AG09309 (cell line): ENCODE measurements around the gene RIMS3.
A peak's percentile ranks its signal among the peaks of the same experiment; 100 is the strongest.

Experiments used
- DNase-seq: peaks from one replicate; pipeline ENCODE4 v3.0.0-alpha.2; 2010; ENCODE audit warnings: low read depth
- H3K4me3 ChIP-seq: 2 replicates; pipeline ENCODE4 v1.5.1; 2011; ENCODE audit warnings: mild to moderate bottlenecking, low read depth, low read length, moderate library complexity; ENCODE audit not compliant: control insufficient read depth
- CTCF ChIP-seq: IDR thresholded peaks from 2 replicates; pipeline ENCODE4 v1.5.1; 2011; ENCODE audit warnings: mild to moderate bottlenecking, low read depth, low read length, inconsistent platforms; ENCODE audit not compliant: insufficient read depth, control insufficient read depth; ENCODE audit errors: missing control alignments

RIMS3 gene

DNA sequence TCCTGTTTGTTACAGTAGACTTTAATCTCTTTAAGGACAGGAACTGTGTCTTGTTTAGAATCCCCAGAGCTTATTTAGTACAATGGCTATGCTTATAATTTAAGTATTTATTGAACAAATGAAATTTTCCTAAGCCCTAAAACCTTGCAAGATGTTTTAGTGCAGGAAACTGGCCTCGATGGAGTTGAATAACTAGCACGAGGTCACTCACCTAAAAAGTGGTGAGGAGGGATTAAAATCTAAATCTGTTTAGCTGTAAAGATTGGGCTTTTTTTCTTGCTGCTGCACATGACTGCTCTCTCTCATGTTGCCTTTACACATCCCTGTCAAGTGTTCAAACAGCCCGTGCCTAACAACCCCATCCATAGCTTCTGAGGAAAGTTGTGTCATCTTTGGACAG lies 36.2 kb upstream of the RIMS3 start:
- no peak for TF ChIP-seq CTCF
- no peak overlapping the region for H3K4me3 ChIP-seq
- no peak for DNase-seq

- no peak for DNase-seq
- H3K4me3 ChIP-seq: no peak overlapping the region
- no peak for TF ChIP-seq CTCF
Measured at GRCh38 chr1:40699787-40700186, 34.3 kb upstream of the RIMS3 start.

DNA sequence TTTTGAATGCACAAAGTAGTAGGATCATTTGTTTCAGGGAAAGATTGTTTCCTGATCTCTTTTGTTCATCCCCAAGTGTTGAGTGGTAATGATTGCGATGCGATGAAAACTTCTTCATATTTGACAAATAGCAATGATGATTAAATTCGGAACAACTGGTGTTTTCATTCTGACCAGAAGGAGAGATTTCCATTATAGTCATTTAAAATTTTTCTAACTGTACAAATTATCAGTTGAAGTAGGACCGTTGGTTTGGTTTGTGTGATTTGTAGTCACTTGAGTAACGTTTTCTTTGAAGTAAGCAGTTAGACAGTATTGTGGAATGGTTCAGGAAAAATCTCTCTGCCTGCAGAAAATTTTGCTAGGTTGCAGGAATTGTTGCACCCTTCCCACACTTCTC lies 32.0 kb upstream of the RIMS3 start:
- no peak overlapping the region for H3K4me3 ChIP-seq
- TF ChIP-seq CTCF: no peak
- no peak for DNase-seq

DNA sequence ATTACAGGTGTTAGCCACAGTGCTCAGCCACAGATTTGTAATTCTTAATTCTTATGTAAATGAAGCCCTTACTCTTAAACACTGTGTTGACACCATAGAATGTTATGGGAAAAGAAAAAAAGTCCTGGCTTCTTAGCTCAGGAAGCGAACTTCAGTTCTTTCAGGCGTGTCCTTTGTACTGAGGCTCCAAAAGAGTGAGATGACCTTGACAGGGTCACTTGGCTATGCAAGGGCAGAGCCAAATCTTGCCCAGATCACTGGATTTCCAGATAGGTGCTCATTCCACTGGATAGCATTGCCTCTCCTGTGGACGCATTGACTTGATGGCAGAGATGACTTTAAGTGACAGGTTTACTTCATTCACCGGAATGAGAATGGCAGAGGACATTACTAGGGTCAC lies 30.8 kb upstream of the RIMS3 start:
- TF ChIP-seq CTCF: no peak
- H3K4me3 ChIP-seq: no peak overlapping the region
- DNase-seq: no peak

GRCh38 chr1:40694353-40694874 lies 28.9 kb upstream of the RIMS3 start:
- no peak overlapping the region for H3K4me3 ChIP-seq
- no peak for TF ChIP-seq CTCF
- DNase-seq: no peak

DNA sequence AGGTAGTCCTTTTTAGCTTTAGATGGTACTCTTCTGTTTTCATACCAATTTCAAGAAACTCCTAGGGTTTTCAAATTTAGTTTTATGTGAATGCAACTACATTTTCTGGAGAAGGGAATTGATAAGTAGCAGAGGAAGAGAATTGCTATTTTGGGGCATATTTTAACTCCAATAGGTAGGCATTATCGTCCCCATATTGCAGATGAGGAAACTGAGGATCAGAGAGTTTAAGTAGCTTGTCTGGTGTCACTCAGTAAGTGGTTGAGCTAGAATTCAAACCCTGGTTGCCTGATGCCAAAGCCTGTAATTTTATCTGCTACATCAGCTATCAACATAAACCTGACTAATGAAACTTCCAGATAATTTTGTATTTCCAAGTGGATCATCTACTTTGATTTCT lies 27.9 kb upstream of the RIMS3 start:
- no peak overlapping the region for H3K4me3 ChIP-seq
- no peak for TF ChIP-seq CTCF
- no peak for DNase-seq

- DNase-seq: no peak
- no peak for TF ChIP-seq CTCF
- peak overlapping the region; percentile 73 for H3K4me3 ChIP-seq
Measured at GRCh38 chr1:40692429-40692895, 27.0 kb upstream of the RIMS3 start.
